ENCODE measurements around the gene EMC9.

The EMC9 gene

DNA sequence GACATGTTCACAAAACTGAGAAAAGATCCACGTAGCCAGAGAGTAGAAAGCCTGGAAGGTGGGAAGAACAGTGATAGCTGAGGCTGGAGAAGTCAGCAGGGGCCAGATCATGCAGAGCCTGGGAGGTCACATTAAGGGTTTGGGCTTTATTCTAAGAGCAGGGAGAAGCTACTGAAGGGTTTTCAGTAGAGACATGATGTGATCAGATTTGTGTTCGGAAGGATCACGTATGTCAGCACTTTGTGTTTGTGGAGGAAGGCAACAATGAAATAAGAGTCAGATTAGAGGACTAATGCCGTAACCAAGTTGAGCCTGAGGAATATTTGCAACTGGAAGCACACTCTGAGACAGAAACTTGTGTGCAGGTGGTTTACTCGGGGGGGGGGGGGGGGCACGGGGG lies 51.5 kb downstream of the EMC9 start:
- no peak overlapping the region for H3K4me3 ChIP-seq (ENCODE audit: low read depth, low read length)
- no peak for DNase-seq (ENCODE audit: low read depth)
- TF ChIP-seq, protein P1, sequence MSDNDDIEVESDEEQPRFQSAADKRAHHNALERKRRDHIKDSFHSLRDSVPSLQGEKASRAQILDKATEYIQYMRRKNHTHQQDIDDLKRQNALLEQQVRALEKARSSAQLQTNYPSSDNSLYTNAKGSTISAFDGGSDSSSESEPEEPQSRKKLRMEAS (IDR thresholded peaks at IDR 0.05; ENCODE audit: low read depth, low read length) = no peak
- TF ChIP-seq POLR2A (IDR thresholded peaks at IDR 0.05; ENCODE audit: extremely low read depth, insufficient read length) = no peak
- TF ChIP-seq, protein P2, sequence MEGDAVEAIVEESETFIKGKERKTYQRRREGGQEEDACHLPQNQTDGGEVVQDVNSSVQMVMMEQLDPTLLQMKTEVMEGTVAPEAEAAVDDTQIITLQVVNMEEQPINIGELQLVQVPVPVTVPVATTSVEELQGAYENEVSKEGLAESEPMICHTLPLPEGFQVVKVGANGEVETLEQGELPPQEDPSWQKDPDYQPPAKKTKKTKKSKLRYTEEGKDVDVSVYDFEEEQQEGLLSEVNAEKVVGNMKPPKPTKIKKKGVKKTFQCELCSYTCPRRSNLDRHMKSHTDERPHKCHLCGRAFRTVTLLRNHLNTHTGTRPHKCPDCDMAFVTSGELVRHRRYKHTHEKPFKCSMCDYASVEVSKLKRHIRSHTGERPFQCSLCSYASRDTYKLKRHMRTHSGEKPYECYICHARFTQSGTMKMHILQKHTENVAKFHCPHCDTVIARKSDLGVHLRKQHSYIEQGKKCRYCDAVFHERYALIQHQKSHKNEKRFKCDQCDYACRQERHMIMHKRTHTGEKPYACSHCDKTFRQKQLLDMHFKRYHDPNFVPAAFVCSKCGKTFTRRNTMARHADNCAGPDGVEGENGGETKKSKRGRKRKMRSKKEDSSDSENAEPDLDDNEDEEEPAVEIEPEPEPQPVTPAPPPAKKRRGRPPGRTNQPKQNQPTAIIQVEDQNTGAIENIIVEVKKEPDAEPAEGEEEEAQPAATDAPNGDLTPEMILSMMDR (IDR thresholded peaks at IDR 0.05; ENCODE audit: low read depth, low read length) = no peak

All from NB4 (cell line).